T-helper 2 cell treated with Interferon-gamma antibody and Interleukin-4, amounts not matched to agents 100 ng/mL and 5 ng/mL, for 36 hours (primary cell): ENCODE data around the gene GGA1. TPM values are rescaled to one million over a fixed set of nuclear protein-coding genes. Genes with fewer than 3 reads are reported as not detected.

Experiments
- intact Hi-C: fragments of 100-400 bp; cut with micrococcal nuclease; formaldehyde crosslinking; loops from one replicate; pipeline ENCODE4 v1.15.1; 2023
- total RNA-seq: library from RNA; stranded (reverse); gene quantifications from 2 replicates; pipeline ENCODE4 v1.2.3, GENCODE V29; 2022

The GGA1 gene
- 58.8 and 62.7 TPM in 2 replicates for total RNA-seq

- intact Hi-C loops: loop anchor here (1.0 to 5.0 kb wide), 9 partner anchors 15 to 594 kb away; partner anchors contain the start of genes EIF3L, MAFF, NOL12 and RAC2
Observed at GRCh38 chr22:37608477-37609239, at the start of gene GGA1. Gene GGA1, plus strand, starts transcription at chr22:37608834. Its CDS starts 27 bp downstream, at chr22:37608861.

- intact Hi-C loops: no loop called here
Observed at GRCh38 chr22:37559521-37559900, 49.1 kb upstream of the GGA1 start.

GRCh38 chr22:37559901-37560607 is 48.6 kb upstream of the GGA1 start, which contains the start of gene CDC42EP1:
Gene CDC42EP1, plus strand, starts transcription at chr22:37560480. Its CDS starts 5,870 bp downstream, at chr22:37566350.
- intact Hi-C loops: no loop called here

GRCh38 chr22:37560608-37561211 is 47.9 kb upstream of the GGA1 start:
- intact Hi-C loops: no loop called here

GRCh38 chr22:37561212-37562048 is 47.2 kb upstream of the GGA1 start:
- intact Hi-C loops: no loop called here

- intact Hi-C loops: no loop called here
Observed at GRCh38 chr22:37562049-37562875, 46.4 kb upstream of the GGA1 start.

GRCh38 chr22:37563153-37564081 is 45.2 kb upstream of the GGA1 start:
- intact Hi-C loops: no loop called here

- intact Hi-C loops: no loop called here
Observed at GRCh38 chr22:37564111-37564711, 44.4 kb upstream of the GGA1 start.

GRCh38 chr22:37565830-37566229 is 42.8 kb upstream of the GGA1 start:
- intact Hi-C loops: loop anchor here (2.0 to 5.0 kb wide), 2 partner anchors 249 to 324 kb away; partner anchors contain the start of gene RAC2

- intact Hi-C loops: loop anchor here (2.0 to 5.0 kb wide), 2 partner anchors 250 to 324 kb away; partner anchors contain the start of gene RAC2
Observed at GRCh38 chr22:37566329-37566837, 42.3 kb upstream of the GGA1 start.

GRCh38 chr22:37566903-37567798 is 41.5 kb upstream of the GGA1 start:
- intact Hi-C loops: loop anchor here (1.0 to 5.0 kb wide), 4 partner anchors 25 to 325 kb away; partner anchors contain the start of gene RAC2

- intact Hi-C loops: loop anchor here (5.0 kb wide), 1 partner anchor 326 kb away; the partner anchor contains the start of gene RAC2
Observed at GRCh38 chr22:37568012-37568411, 40.6 kb upstream of the GGA1 start.

GRCh38 chr22:37568448-37569008 is 40.1 kb upstream of the GGA1 start:
- intact Hi-C loops: loop anchor here (5.0 kb wide), 1 partner anchor 326 kb away; the partner anchor contains the start of gene RAC2

- intact Hi-C loops: loop anchor here (5.0 kb wide), 1 partner anchor 327 kb away; the partner anchor contains the start of gene RAC2
Observed at GRCh38 chr22:37569009-37569920, 39.4 kb upstream of the GGA1 start.

- intact Hi-C loops: loop anchor here (5.0 kb wide), 1 partner anchor 328 kb away; the partner anchor contains the start of gene RAC2
Observed at GRCh38 chr22:37569921-37570660, 38.5 kb upstream of the GGA1 start.
